Heart left ventricle (tissue), 13 donors: ENCODE measurements around the gene SMG9.

ENCODE experiments used
- CTCF ChIP-seq, 12 donors: fragments of 200-600 bp; sonication (generic) in 4 of 12; IDR thresholded peaks; one replicate each; pipeline versions ENCODE4 v1.5.0 to v1.8.0; 2018 to 2022; ENCODE audit warnings: antibody characterized with exemption in 12 of 12, mild to moderate bottlenecking in 5 of 12
- POLR2A ChIP-seq, 2 donors: fragments of 450-650 bp; IDR thresholded peaks; one replicate each; pipeline ENCODE4 v1.6.1; 2017; ENCODE audit warnings: antibody characterized with exemption in 2 of 2, mild to moderate bottlenecking in 2 of 2, moderate library complexity in 2 of 2
- donor health status: ischemic (EF 13 %, LVEDD 7.1; RV severe dilation, severe dysfunction).
- donor health status: DM: no; HTN: yes; CAD: no.
- donor health status: DM: no; HTN: no; CAD: no.
- donor health status: ischemic (EF 25% LVEDD 6.9; RV normal size, moderate dysfunction).
- donor health status: ischemic (EF 25% LVEDD 5.7; RV mildly dilated, moderate dysfunction).
- donor health status: ischemic (EF 35%, LVEDD 5.7; RV mildly dilated, moderate dysfunction).
- donor health status: nonischemic (EF 11% LVEDD 7.7; RV severe dilation, severe dysfunction).
- donor health status: DM: yes; HTN: yes; CAD: no.
- donor health status: PGD.
- donor health status: ischemic (EF 29% LVEDD 5.4; RV normal size, mild dysfunction).
- donor health status: nonischemic (EF 23%, LVEDD 6.1; RV moderate dilation, normal function).

DNA sequence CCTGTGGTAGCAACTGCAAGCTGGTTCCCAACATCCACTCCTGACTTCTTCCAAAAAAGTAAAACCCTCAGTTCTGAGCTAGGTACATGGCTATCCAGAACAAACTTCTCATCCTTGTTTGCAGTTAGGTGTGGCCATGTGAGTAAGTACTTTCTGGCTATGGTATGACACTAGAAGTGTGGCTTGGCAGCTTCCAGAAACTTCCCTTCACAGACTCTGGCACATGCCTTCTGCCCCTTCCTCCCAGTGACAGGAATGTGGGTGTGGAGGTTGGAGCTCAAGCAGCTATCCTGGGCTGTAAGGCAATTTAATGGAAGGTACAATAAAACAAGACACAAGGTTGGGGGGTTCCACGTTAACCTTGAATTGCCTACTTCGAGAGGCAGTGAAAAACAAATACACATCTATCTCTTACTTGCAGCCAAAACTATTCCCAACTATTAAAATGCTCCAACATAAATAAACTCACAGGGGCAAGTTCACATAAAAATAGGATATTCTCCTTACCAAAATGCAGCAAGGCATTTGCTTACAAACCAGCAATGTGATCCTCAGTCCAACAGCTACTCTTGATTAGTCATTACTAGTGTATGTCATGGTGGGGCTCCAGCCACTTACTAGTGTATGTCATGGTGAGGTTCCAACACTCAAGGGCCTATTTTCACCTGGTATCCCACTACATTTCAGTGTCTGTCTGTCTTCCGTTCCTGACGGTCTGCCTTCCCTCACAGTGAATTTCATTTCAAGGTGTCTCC lies 3.1 kb downstream of the SMG9 start:
- TF ChIP-seq CTCF (IDR thresholded peaks at IDR 0.05) (no peak), POLR2A (IDR thresholded peaks at IDR 0.05) (no peak)
